Heart left ventricle (tissue), 16 donors: ENCODE data around the gene MS4A4E. TPM values are rescaled to one million over a fixed set of nuclear protein-coding genes. Genes with fewer than 3 reads are reported as not detected.
"Not testable (repeated sequence)": the region's sequence is repeated elsewhere in the genome, so short reads cannot be mapped to it uniquely, and the experiment has no call there.

Experiments used
- ATAC-seq, 4 donors: fragments of 200-7000 bp; cut with Tn5 transposase; one replicate each; pipeline ENCODE4 v1.9.1; 2020 to 2022; ENCODE audit warnings: moderate library complexity in 4 of 4, mild to moderate bottlenecking in 3 of 4, moderate number of reproducible peaks in 1 of 4
- DNase-seq, 5 donors: peaks; one replicate each; pipeline ENCODE4 v3.0.0-alpha.2; 2020
- H3K27ac ChIP-seq, 12 donors: fragments of 200-600 bp; sonication (generic) in 4 of 12; one replicate each; pipeline versions ENCODE4 v1.5.0 to v1.8.0; 2016 to 2022; ENCODE audit warnings: mild to moderate bottlenecking in 2 of 12
- H3K27me3 ChIP-seq, 9 donors: fragments of 200-600 bp; sonication (generic) in 2 of 9; one replicate each; pipeline versions ENCODE4 v1.5.1 to v1.8.0; 2016 to 2022; ENCODE audit warnings: mild to moderate bottlenecking in 3 of 9
- H3K36me3 ChIP-seq, 9 donors: fragments of 200-600 bp; sonication (generic) in 2 of 9; one replicate each; pipeline versions ENCODE4 v1.5.0 to v1.8.0; 2018 to 2022; ENCODE audit warnings: mild to moderate bottlenecking in 2 of 9
- H3K4me1 ChIP-seq, 12 donors: fragments of 200-600 bp; sonication (generic) in 4 of 12; one replicate each; pipeline versions ENCODE4 v1.5.0 to v1.8.0; 2016 to 2022; ENCODE audit warnings: mild to moderate bottlenecking in 3 of 12
- H3K4me3 ChIP-seq, 12 donors: fragments of 200-600 bp; sonication (generic) in 4 of 12; one replicate each; pipeline versions ENCODE4 v1.5.0 to v1.8.0; 2017 to 2022; ENCODE audit warnings: mild to moderate bottlenecking in 9 of 12, moderate library complexity in 4 of 12
- H3K9me3 ChIP-seq, 12 donors: fragments of 200-600 bp; sonication (generic) in 4 of 12; one replicate each; pipeline versions ENCODE4 v1.5.0 to v1.8.0; 2016 to 2022; ENCODE audit warnings: mild to moderate bottlenecking in 1 of 12
- CTCF ChIP-seq, 12 donors: fragments of 200-600 bp; sonication (generic) in 4 of 12; IDR thresholded peaks; one replicate each; pipeline versions ENCODE4 v1.5.0 to v1.8.0; 2018 to 2022; ENCODE audit warnings: antibody characterized with exemption in 12 of 12, mild to moderate bottlenecking in 5 of 12
- POLR2A ChIP-seq, 2 donors: fragments of 450-650 bp; IDR thresholded peaks; one replicate each; pipeline ENCODE4 v1.6.1; 2017; ENCODE audit warnings: antibody characterized with exemption in 2 of 2, mild to moderate bottlenecking in 2 of 2, moderate library complexity in 2 of 2
- WGBS, 4 donors: extraction: QIAGEN DNeasy Blood & Tissue Kit in 2 of 4; methylation state at CpG; one replicate each; pipeline versions ENCODE4 v1.1.5 to v1.1.7; 2013 to 2018; 5-methylcytosine and 5-hydroxymethylcytosine counted together
- intact Hi-C, 10 donors: fragments of 100-400 bp; cut with DNase I; formaldehyde crosslinking; loops; one replicate each; pipeline versions ENCODE4 v1.11.1 to v1.14.2; 2022
- polyA plus RNA-seq, 2 donors: library from polyadenylated mRNA; stranded (reverse); fragments of 200-250 nt; gene quantifications; one replicate each; pipeline ENCODE4 v1.2.3, GENCODE V29; 2013
- total RNA-seq, 9 donors: library from RNA; depleted of rRNA in 2 of 9; stranded (reverse); fragments of >200 nt in 2 of 9; fragmentation: NEBNext Ultra II Directional in 3 of 9; extraction: Animal tissue kit (Norgen Biotek cat#: 25700) in 3 of 9; gene quantifications; one replicate each; pipeline versions ENCODE4 v1.1.0 to v1.2.4, GENCODE V29; 2016 to 2023
- donor health status: ischemic (EF 13 %, LVEDD 7.1; RV severe dilation, severe dysfunction).
- donor health status: healthy with polysubstance abuse.
- donor health status: DM: no; HTN: yes; CAD: no.
- donor health status: DM: no; HTN: no; CAD: no.
- donor health status: ischemic (EF 25% LVEDD 6.9; RV normal size, moderate dysfunction).
- donor health status: ischemic (EF 25% LVEDD 5.7; RV mildly dilated, moderate dysfunction).
- donor health status: healthy.
- donor health status: DM: yes; HTN: yes; CAD: no.
- donor health status: ischemic (EF 35%, LVEDD 5.7; RV mildly dilated, moderate dysfunction).
- donor health status: nonischemic (EF 11% LVEDD 7.7; RV severe dilation, severe dysfunction).
- donor health status: DM: yes; HTN: yes; CAD: no.
- donor health status: PGD.
- donor health status: ischemic (EF 29% LVEDD 5.4; RV normal size, mild dysfunction).
- donor health status: nonischemic (EF 23%, LVEDD 6.1; RV moderate dilation, normal function).

The MS4A4E gene
- total and polyA plus RNA-seq, 11 donors = 0.18 to 3.4 (median 0.71) TPM; not detected in 1

- Histone ChIP-seq H3K9me3 (peaks cover 0 to 4% (median 0%) of the 10 kb centered on the region in 12 donors), H3K4me3 (no peak overlapping the region), H3K27me3 (no peaks in the 10 kb centered on the region), H3K4me1 (peaks cover 0 to 6% (median 0%) of the 10 kb centered on the region in 12 donors), H3K36me3 (no peaks in the 10 kb centered on the region), H3K27ac (no peak overlapping the region)
- WGBS, 4 donors = 81 to 84% (median 82%) methylated on average over 4 of the region's 4 CpGs
- TF ChIP-seq CTCF (IDR thresholded peaks at IDR 0.05) = no peak
- no peak for TF ChIP-seq POLR2A (IDR thresholded peaks at IDR 0.05)
- no peak for DNase-seq
- no peak for ATAC-seq
- intact Hi-C loops = no loop called here
Observed at GRCh38 chr11:60204922-60205321, 38.0 kb downstream of the MS4A4E start.

- ATAC-seq, H3K27me3 ChIP-seq, H3K4me3 ChIP-seq, H3K4me1 ChIP-seq, DNase-seq, H3K36me3 ChIP-seq, H3K9me3 ChIP-seq, intact Hi-C loops, H3K27ac ChIP-seq: not testable (repeated sequence)
- whole genome bisulfite sequencing, 4 donors = 94 to 100% (median 95%) methylated on average over 6 to 26 of the region's 26 CpGs
Observed at GRCh38 chr11:60201334-60201733, 41.6 kb downstream of the MS4A4E start.

GRCh38 chr11:60197442-60197841 lies 45.5 kb downstream of the MS4A4E start:
- ATAC-seq = no peak
- Histone ChIP-seq H3K27ac (peak overlapping the region in 1 of 12 donors; percentile 91), H3K4me3 (no peak overlapping the region), H3K4me1 (peaks cover 0 to 20% (median 0%) of the 10 kb centered on the region in 12 donors), H3K27me3 (peaks cover 0 to 5% (median 0%) of the 10 kb centered on the region in 9 donors), H3K9me3 (peaks cover 0 to 9% (median 0%) of the 10 kb centered on the region in 12 donors), H3K36me3 (no peaks in the 10 kb centered on the region)
- WGBS, 4 donors = 88 to 95% (median 93%) methylated on average over 1 of the region's 1 CpG
- DNase-seq = no peak
- TF ChIP-seq POLR2A (IDR thresholded peaks at IDR 0.05) = no peak
- TF ChIP-seq CTCF (IDR thresholded peaks at IDR 0.05) = no peak
- intact Hi-C loops = no loop called here

GRCh38 chr11:60195923-60196368 lies 47.0 kb downstream of the MS4A4E start:
- peak overlapping the region in 5 of 12 donors; percentile 13 to 91 (median 41) for H3K27ac ChIP-seq
- peaks cover 0 to 10% (median 0%) of the 10 kb centered on the region in 12 donors for H3K9me3 ChIP-seq
- ATAC-seq (no peak), DNase-seq (no peak)
- peaks cover 0 to 20% (median 0%) of the 10 kb centered on the region in 12 donors for H3K4me1 ChIP-seq
- 75 to 81% (median 77%) methylated on average over 4 of the region's 4 CpGs for WGBS, 4 donors
- peaks cover 0 to 5% (median 0%) of the 10 kb centered on the region in 9 donors for H3K27me3 ChIP-seq
- intact Hi-C loops = no loop called here
- no peak overlapping the region for H3K4me3 ChIP-seq
- TF ChIP-seq CTCF (IDR thresholded peaks at IDR 0.05) = no peak
- TF ChIP-seq POLR2A (IDR thresholded peaks at IDR 0.05) = no peak
- H3K36me3 ChIP-seq = no peaks in the 10 kb centered on the region

- WGBS, 4 donors = 55 to 60% (median 57%) methylated on average over 3 of the region's 3 CpGs
- Histone ChIP-seq H3K4me3 (no peak overlapping the region), H3K27ac (peak overlapping the region in 7 of 12 donors; percentile 9 to 91 (median 34)), H3K9me3 (peaks cover 0 to 10% (median 0%) of the 10 kb centered on the region in 12 donors), H3K4me1 (peaks cover 0 to 20% (median 0%) of the 10 kb centered on the region in 12 donors), H3K27me3 (peaks cover 0 to 5% (median 0%) of the 10 kb centered on the region in 9 donors), H3K36me3 (no peaks in the 10 kb centered on the region)
- TF ChIP-seq CTCF (IDR thresholded peaks at IDR 0.05) (no peak), POLR2A (IDR thresholded peaks at IDR 0.05) (no peak)
- intact Hi-C loops = loop anchor here in 4 of 10 donors (5.0 kb wide), 2 partner anchors 367 to 372 kb away; no protein-coding TSS in a partner anchor
- no peak for DNase-seq
- ATAC-seq = no peak
Observed at GRCh38 chr11:60194511-60194910, 48.4 kb downstream of the MS4A4E start.
